Neural cell (in vitro differentiated cells): ENCODE results near the gene SERPINI1. TPM values are rescaled to one million over a fixed set of nuclear protein-coding genes. Genes with fewer than 3 reads are reported as not detected.

Experiments used
- H2AFZ ChIP-seq: fragments of 200-600, 300-800 bp; sonication (generic), shearing (Covaris generic); 2 replicates; pipeline ENCODE4 v1.6.0; 2014; ENCODE audit warnings: low read depth, mild to moderate bottlenecking, antibody characterized with exemption, low read length, moderate library complexity
- H3F3A ChIP-seq: fragments of 200-600 bp; shearing (Covaris generic); 2 replicates; pipeline ENCODE4 v1.6.1; 2016; ENCODE audit warnings: mild to moderate bottlenecking, moderate library complexity, mixed read lengths, antibody characterized with exemption, low read length; ENCODE audit not compliant: insufficient read depth, poor library complexity, severe bottlenecking
- H3K27ac ChIP-seq: fragments of 200-600, 300-800 bp; sonication (generic), shearing (Covaris generic); 2 replicates; pipeline ENCODE4 v1.5.1; 2014; ENCODE audit warnings: mild to moderate bottlenecking, low read length, moderate library complexity
- H3K27me3 ChIP-seq: fragments of 300-800, 200-600 bp; sonication (generic), shearing (Covaris generic); 2 replicates; pipeline ENCODE4 v1.6.0; 2014; ENCODE audit warnings: mild to moderate bottlenecking, low read depth, low read length, moderate library complexity; ENCODE audit not compliant: insufficient read depth
- H3K36me3 ChIP-seq: fragments of 300-800, 200-600 bp; sonication (generic), shearing (Covaris generic); 2 replicates; pipeline ENCODE4 v1.5.1; 2014; ENCODE audit warnings: mild to moderate bottlenecking, antibody characterized with exemption, low read length, moderate library complexity; ENCODE audit not compliant: insufficient read depth
- H3K4me2 ChIP-seq: fragments of 300-800, 200-600 bp; sonication (generic), shearing (Covaris generic); 2 replicates; pipeline ENCODE4 v1.6.0; 2014; ENCODE audit warnings: mild to moderate bottlenecking, low read length
- H3K4me3 ChIP-seq: fragments of 300-800, 200-600 bp; sonication (generic), shearing (Covaris generic); 2 replicates; pipeline ENCODE4 v1.5.1; 2014; ENCODE audit warnings: mild to moderate bottlenecking, low read length, moderate library complexity
- H3K79me2 ChIP-seq: fragments of 200-600 bp; shearing (Covaris generic); replicated peaks from 2 replicates; pipeline ENCODE4 v1.6.0; 2014; ENCODE audit warnings: mild to moderate bottlenecking, low read length, moderate library complexity; ENCODE audit not compliant: insufficient read depth
- H3K9ac ChIP-seq: fragments of 300-800, 200-600 bp; sonication (generic), shearing (Covaris generic); 2 replicates; pipeline ENCODE4 v1.6.1; 2016; ENCODE audit warnings: mild to moderate bottlenecking, low read length, mixed read lengths
- H3K9me2 ChIP-seq: fragments of 200-600 bp; shearing (Covaris generic); 2 replicates; pipeline ENCODE4 v1.6.1; 2016; ENCODE audit warnings: mild to moderate bottlenecking, low read length, mixed read lengths; ENCODE audit not compliant: insufficient read depth
- H3K9me3 ChIP-seq: fragments of 200-600, 300-800 bp; sonication (generic), shearing (Covaris generic); 2 replicates; pipeline ENCODE4 v1.6.1; 2016; ENCODE audit warnings: mild to moderate bottlenecking, mixed run types, low read length, moderate library complexity, mixed read lengths
- H4K20me1 ChIP-seq: fragments of 200-600 bp; shearing (Covaris generic); 2 replicates; pipeline ENCODE4 v1.6.1; 2016; ENCODE audit warnings: mild to moderate bottlenecking, mixed run types; ENCODE audit not compliant: insufficient read depth
- CTCF ChIP-seq: fragments of 450-650 bp; IDR thresholded peaks from 2 replicates; pipeline ENCODE4 v1.5.1; 2014; ENCODE audit warnings: antibody characterized with exemption, mild to moderate bottlenecking, moderate library complexity; ENCODE audit not compliant: poor library complexity, severe bottlenecking
- EP300 ChIP-seq: fragments of 450-650 bp; conservative IDR thresholded peaks from 2 replicates; pipeline ENCODE4 v1.6.1; 2014; ENCODE audit warnings: antibody characterized with exemption, mild to moderate bottlenecking, moderate library complexity; ENCODE audit not compliant: poor library complexity, severe bottlenecking
- EZH2 ChIP-seq: fragments of 200-600, 300-800 bp; shearing (Covaris generic), sonication (generic); IDR thresholded peaks from 2 replicates; pipeline ENCODE4 v1.6.1; 2014; ENCODE audit warnings: antibody characterized with exemption, low read length, borderline replicate concordance, mild to moderate bottlenecking; ENCODE audit not compliant: insufficient read depth, poor library complexity, severe bottlenecking
- MXI1 ChIP-seq: fragments of 450-650 bp; conservative IDR thresholded peaks from 2 replicates; pipeline ENCODE4 v1.6.1; 2014; ENCODE audit warnings: antibody characterized with exemption, mild to moderate bottlenecking; ENCODE audit not compliant: poor library complexity, severe bottlenecking
- POLR2AphosphoS5 ChIP-seq: IDR thresholded peaks from 2 replicates; pipeline ENCODE4 v1.6.1; 2012
- RAD21 ChIP-seq: fragments of 450-650 bp; conservative IDR thresholded peaks from 2 replicates; pipeline ENCODE4 v1.6.1; 2014; ENCODE audit warnings: antibody characterized with exemption, mild to moderate bottlenecking, moderate library complexity
- REST ChIP-seq: IDR thresholded peaks from 2 replicates; pipeline ENCODE4 v1.6.1; 2012; ENCODE audit warnings: borderline replicate concordance
- SMC3 ChIP-seq: fragments of 450-650 bp; conservative IDR thresholded peaks from 2 replicates; pipeline ENCODE4 v1.6.1; 2014; ENCODE audit warnings: antibody characterized with exemption, mild to moderate bottlenecking, moderate library complexity; ENCODE audit not compliant: poor library complexity
- TAF1 ChIP-seq: IDR thresholded peaks from 2 replicates; pipeline ENCODE4 v1.6.1; 2012; ENCODE audit warnings: low read depth
- polyA plus RNA-seq: library from polyadenylated mRNA; depleted of rRNA; stranded (reverse); fragments of >200 nt; gene quantifications from 2 replicates; pipeline ENCODE4 v1.2.3, GENCODE V29; 2014

SERPINI1 gene
- polyA plus RNA-seq, 1 donor from 2014 or later, result 150 TPM

- Histone ChIP-seq H3K9me3 (no peaks in the 10 kb centered on the region), H3K36me3 (no peaks in the 10 kb centered on the region), H3K4me2 (no peak overlapping the region), H3F3A (no peaks in the 10 kb centered on the region), H3K27me3 (no peaks in the 10 kb centered on the region), H3K4me3 (no peak overlapping the region), H3K79me2 (no peaks in the 10 kb centered on the region), H3K9ac (no peak overlapping the region), H3K27ac (no peak overlapping the region), H3K9me2 (no peaks in the 10 kb centered on the region), H2AFZ (no peak overlapping the region), H4K20me1 (no peaks in the 10 kb centered on the region)
- no peak for TF ChIP-seq EP300
- TF ChIP-seq POLR2AphosphoS5, result no peak
Observed at GRCh38 chr3:167816953-167817352, 81.4 kb downstream of the SERPINI1 start.

- Histone ChIP-seq H4K20me1 (no peaks in the 10 kb centered on the region), H3K4me2 (no peak overlapping the region), H3F3A (no peaks in the 10 kb centered on the region), H2AFZ (no peak overlapping the region), H3K27me3 (no peaks in the 10 kb centered on the region), H3K36me3 (no peaks in the 10 kb centered on the region), H3K79me2 (no peaks in the 10 kb centered on the region), H3K27ac (no peak overlapping the region), H3K4me3 (no peak overlapping the region), H3K9me3 (no peaks in the 10 kb centered on the region), H3K9ac (no peak overlapping the region), H3K9me2 (no peaks in the 10 kb centered on the region)
- no peak for TF ChIP-seq SMC3
- TF ChIP-seq RAD21, result no peak
- no peak for TF ChIP-seq CTCF
- no peak for TF ChIP-seq POLR2AphosphoS5
- no peak for TF ChIP-seq EP300
- TF ChIP-seq REST, result no peak
Observed at GRCh38 chr3:167820102-167820865, 84.8 kb downstream of the SERPINI1 start.

- H3K27me3 ChIP-seq, result no peaks in the 10 kb centered on the region
- H2AFZ ChIP-seq, result no peak overlapping the region
- no peak overlapping the region for H3K27ac ChIP-seq
- no peaks in the 10 kb centered on the region for H3K36me3 ChIP-seq
- H4K20me1 ChIP-seq, result no peaks in the 10 kb centered on the region
- no peaks in the 10 kb centered on the region for H3F3A ChIP-seq
- TF ChIP-seq TAF1 (no peak), EP300 (no peak), CTCF (no peak), MXI1 (no peak), SMC3 (no peak), RAD21 (no peak), POLR2AphosphoS5 (no peak), EZH2 (no peak), REST (no peak)
- H3K9me2 ChIP-seq, result no peaks in the 10 kb centered on the region
- H3K4me2 ChIP-seq, result no peak overlapping the region
- H3K9me3 ChIP-seq, result no peaks in the 10 kb centered on the region
- H3K9ac ChIP-seq, result no peak overlapping the region
- H3K79me2 ChIP-seq, result no peaks in the 10 kb centered on the region
- no peak overlapping the region for H3K4me3 ChIP-seq
Observed at GRCh38 chr3:167821248-167821805, 85.8 kb downstream of the SERPINI1 start.
